Measurements from ENCODE around the gene TMEM141.
"Not testable (repeated sequence)": the region's sequence is repeated elsewhere in the genome, so short reads cannot be mapped to it uniquely, and the experiment has no call there.

The TMEM141 gene

DNA sequence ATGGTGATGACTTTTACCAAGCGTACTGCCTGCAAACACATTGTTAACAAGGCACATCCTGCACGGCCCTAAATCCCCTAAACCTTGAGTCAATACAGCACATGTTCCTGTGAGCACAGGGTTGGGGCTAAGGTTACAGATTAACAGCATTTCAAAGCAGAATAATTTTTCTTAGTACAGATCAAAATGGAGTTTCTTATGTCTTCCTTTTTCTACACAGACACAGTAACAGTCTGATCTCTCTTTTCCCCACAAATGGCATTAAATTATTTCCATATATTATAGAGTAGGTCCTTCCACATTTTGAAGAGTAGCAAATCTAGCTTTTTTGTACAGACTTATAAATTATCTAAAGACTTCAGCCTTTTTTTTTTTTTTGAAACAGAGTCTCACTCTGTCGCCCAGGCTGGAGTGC lies 1.6 kb upstream of the TMEM141 start:
- peaks cover 4% of the 10 kb centered on the region for H3K27me3 Mint-ChIP-seq (ENCODE audit: low read depth)
- no peaks in the 10 kb centered on the region for H3K9me3 Mint-ChIP-seq
- peaks cover 3% of the 10 kb centered on the region for H3K36me3 Mint-ChIP-seq (ENCODE audit: low read depth)
- peaks cover 23% of the 10 kb centered on the region for H3K4me1 Mint-ChIP-seq (ENCODE audit: low read depth)
- H3K4me3 Mint-ChIP-seq = no peak overlapping the region
- H3K27ac Mint-ChIP-seq = no peak overlapping the region
- no peak for DNase-seq (ENCODE audit: low spot score)

DNA sequence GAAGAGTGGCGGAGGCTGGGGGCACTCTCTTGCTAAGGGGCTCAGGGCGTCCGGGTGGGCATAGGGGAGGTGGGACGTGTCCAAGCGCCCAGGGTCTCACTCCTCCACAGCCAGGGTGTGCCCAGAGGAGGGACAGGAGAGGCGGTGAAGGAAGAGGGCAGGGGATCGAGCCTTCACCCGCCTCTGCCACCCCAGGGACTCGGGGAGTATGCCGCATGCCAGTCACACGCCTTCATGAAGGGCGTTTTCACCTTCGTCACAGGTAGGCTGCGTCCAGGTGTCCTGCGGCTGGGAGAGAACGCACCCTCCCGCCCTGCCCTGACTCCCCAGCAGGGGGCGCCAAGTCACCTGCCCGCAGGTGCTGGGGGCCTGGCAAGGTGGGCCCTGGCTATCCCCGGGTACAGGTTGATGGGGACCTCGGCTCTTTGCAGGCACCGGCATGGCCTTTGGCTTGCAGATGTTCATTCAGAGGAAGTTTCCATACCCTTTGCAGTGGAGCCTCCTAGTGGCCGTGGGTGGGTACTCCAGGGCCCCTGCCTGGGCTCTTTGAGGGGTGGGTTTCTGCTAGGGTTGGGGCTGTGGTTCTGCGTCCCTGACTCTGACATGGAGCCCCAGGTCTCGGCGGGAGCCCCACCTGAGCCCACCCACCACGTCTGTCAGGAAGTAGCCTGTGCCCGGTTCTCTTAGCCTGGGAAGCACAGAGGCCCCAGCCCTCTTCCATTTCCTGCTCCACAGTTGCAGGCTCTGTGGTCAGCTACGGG lies 552 bp downstream of the TMEM141 start:
- peak; percentile 51 for DNase-seq (ENCODE audit: low spot score)
- Mint-ChIP-seq H3K36me3 (ENCODE audit: low read depth) (peaks cover 3% of the 10 kb centered on the region), H3K9me3 (no peaks in the 10 kb centered on the region), H3K4me3 (peak overlapping the region; percentile 82), H3K27me3 (ENCODE audit: low read depth) (peaks cover 7% of the 10 kb centered on the region), H3K4me1 (ENCODE audit: low read depth) (peaks cover 28% of the 10 kb centered on the region), H3K27ac (peak overlapping the region; percentile 86)

DNA sequence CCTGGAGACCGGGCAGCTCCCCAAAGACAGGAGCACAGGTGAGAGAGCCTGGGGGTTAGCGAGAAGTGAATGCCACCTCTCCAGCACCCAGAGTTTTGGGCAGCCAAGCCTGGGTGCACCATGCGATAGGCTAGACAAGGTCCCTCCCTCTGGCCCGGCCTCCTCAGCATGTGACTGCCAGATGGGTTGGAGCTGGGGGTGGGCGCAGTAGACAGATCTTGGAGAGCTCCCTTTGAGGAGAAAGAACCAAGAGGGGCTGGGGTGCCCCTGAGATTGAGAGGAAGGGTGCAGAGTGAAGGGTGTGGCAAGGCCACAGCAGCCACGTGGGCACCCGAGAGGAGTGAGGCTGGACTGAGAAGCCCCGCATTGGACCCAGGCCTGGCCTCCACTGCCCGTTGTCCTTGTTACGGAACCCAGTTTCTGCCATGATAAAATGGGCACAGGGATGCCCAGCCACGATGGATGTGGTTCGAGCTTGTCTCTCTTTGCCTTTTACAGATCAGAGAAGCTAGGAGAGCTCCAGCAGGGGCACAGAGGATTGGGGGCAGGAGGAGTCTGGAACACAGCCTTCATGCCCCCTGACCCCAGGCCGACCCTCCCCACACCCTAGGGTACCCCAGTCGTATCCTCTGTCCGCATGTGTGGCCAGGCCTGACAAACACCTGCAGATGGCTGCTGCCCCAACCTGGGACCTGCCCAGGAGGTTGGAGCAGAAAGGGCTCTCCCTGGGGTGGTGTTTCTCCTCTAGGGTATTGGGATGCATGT lies 1.4 kb downstream of the TMEM141 start:
- H3K4me1 Mint-ChIP-seq (ENCODE audit: low read depth) = peaks cover 27% of the 10 kb centered on the region
- H3K27me3 Mint-ChIP-seq (ENCODE audit: low read depth) = peaks cover 15% of the 10 kb centered on the region
- DNase-seq (ENCODE audit: low spot score) = no peak
- peaks cover 3% of the 10 kb centered on the region for H3K36me3 Mint-ChIP-seq (ENCODE audit: low read depth)
- H3K27ac Mint-ChIP-seq = peak overlapping the region; percentile 86
- no peaks in the 10 kb centered on the region for H3K9me3 Mint-ChIP-seq
- H3K4me3 Mint-ChIP-seq = peak overlapping the region; percentile 82

DNA sequence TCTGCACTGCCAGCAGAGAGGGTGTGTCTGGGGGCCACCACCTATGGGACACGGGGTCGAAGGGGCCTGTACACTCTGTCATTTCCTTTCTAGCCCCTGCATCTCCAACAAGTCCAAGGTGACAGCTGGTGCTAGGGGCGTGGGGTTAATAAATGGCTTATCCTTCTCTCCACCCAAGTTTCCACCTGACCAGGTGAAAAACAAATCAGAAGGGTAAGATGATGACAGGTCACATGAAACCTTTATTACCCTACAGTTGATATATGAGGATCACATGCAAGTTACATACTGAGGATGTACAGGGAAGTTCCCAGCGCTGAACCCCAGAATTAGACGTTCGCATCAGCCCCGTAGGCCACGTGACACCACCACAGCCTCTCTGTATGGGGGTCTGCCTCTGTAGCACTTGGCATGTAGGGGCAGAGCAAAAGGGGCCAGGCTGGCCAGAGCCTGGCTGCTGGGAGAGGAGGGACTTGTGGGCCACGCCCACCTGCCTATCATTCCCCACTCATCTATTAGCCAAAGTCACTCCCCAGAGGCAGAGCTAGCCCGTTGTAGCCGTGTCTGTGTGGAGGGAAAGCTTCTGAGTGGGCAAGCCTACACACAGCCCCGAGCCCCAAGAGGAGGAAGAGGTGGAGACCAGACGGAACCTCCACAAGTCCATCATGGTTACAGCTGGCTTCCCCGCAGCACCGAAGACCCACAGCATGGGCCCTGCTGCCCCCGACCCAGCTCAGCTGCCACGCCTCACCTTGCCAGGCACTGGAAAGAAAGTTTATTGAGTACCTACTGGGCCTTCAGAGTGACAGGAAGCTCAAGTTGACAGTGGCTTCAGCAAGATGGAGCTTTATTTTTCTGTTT lies 2.2 kb downstream of the TMEM141 start:
- DNase-seq (ENCODE audit: low spot score) = no peak

DNA sequence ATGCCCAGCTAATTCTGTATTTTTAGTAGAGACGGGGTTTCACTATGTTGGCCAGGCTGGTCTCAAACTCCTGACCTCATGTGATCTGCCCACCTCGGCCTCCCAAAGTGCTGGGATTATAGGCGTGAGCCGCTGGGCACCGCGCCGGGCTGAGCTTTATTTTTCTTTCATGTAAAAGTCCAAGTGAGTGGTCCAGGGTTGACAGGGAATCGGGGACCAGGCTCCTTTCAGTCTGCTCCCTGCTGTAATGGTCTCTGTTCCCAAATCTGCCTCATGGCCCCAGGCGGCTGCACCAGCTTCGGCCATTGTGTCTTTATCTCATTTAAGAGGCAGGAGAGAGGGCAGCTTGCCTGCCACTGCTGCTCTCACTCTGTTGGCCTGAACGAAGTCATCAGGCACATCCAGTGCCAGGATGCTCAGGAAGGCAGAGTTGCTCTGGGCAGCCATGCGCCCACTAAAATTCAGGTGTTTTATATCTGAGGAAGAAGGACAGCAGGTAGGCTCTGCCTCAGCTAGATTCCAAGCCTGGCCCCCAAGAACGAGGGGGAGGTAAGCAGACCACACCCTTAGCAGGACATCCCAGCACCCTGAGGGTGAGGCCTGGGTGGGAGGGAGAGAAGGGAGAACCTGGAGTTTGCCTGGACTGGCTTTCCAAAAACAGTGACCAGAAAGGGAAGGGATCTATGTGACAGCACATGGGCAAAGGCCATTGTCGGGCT lies 3.3 kb downstream of the TMEM141 start:
- peaks cover 20% of the 10 kb centered on the region for H3K27me3 Mint-ChIP-seq (ENCODE audit: low read depth)
- H3K27ac Mint-ChIP-seq = no peak overlapping the region
- no peak overlapping the region for H3K4me3 Mint-ChIP-seq
- peaks cover 3% of the 10 kb centered on the region for H3K36me3 Mint-ChIP-seq (ENCODE audit: low read depth)
- H3K4me1 Mint-ChIP-seq (ENCODE audit: low read depth) = peaks cover 14% of the 10 kb centered on the region
- H3K9me3 Mint-ChIP-seq = no peaks in the 10 kb centered on the region
- no peak for DNase-seq (ENCODE audit: low spot score)

More for the DNA sequence above, 2.2 kb downstream of the TMEM141 start:
- H3K27ac Mint-ChIP-seq = no peak overlapping the region
- H3K4me1 Mint-ChIP-seq (ENCODE audit: low read depth) = peaks cover 20% of the 10 kb centered on the region
- H3K4me3 Mint-ChIP-seq = no peak overlapping the region
- H3K27me3 Mint-ChIP-seq (ENCODE audit: low read depth) = peaks cover 18% of the 10 kb centered on the region
- H3K36me3 Mint-ChIP-seq (ENCODE audit: low read depth) = peaks cover 3% of the 10 kb centered on the region
- H3K9me3 Mint-ChIP-seq = no peaks in the 10 kb centered on the region

DNA sequence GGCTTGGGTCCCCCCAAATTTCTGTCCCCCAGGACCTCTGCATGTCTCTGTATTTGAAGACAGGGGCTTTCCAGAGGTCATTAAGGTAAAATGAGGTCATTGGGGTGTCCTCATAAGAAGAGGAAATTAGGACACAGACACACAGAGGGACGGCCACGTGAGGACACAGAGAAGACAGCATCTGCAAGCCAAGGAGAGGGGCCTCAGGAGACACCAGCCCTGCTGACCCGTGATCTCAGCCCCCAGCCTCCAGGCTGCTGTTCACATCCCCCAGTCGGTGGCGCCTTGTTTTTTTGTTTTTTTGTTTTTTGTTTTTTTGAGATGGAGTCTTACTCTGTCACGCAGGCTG lies 3.8 kb downstream of the TMEM141 start:
- no peak overlapping the region for H3K27ac Mint-ChIP-seq
- no peak for DNase-seq (ENCODE audit: low spot score)

DNA sequence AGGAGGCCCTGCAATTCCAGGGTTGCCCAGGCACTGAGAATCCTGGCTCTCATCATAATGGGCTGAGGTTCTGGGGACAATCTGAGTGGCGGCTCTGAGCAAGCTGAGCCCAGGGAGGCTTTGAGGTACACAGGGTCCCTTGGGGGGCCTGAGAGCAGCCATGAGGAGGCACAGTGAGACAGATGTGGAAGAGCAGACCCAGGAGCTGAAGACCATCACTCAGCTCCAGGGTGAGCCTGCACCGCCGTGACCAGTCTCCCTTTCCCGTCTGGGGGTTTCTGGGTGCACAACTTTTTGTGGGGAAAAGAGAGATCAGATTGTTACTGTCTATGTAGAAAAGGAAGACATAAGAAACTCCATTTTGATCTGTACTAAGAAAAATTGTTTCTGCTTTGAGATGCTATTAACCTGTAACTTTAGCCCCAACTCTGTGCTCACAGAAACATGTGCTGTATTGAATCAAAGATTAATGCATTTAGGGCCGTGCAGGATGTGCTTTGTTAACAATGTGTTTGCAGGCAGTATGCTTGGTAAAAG lies 5.2 kb downstream of the TMEM141 start, which contains the start of gene CCDC183:
Gene CCDC183 (plus strand): TSS at position 101 of the 537 bp plus-strand sequence. CDS start 60 bp downstream, at position 161.
- H3K4me3 Mint-ChIP-seq = no peak within 1 kb of the TSS
- H3K9me3 Mint-ChIP-seq = no peaks in the 10 kb centered on the region
- peaks cover 28% of the 10 kb centered on the region for H3K27me3 Mint-ChIP-seq (ENCODE audit: low read depth)
- H3K27ac Mint-ChIP-seq = no peak within 1 kb of the TSS
- DNase-seq (ENCODE audit: low spot score) = no peak
- H3K36me3 Mint-ChIP-seq (ENCODE audit: low read depth) = peaks cover 3% of the 10 kb centered on the region
- H3K4me1 Mint-ChIP-seq (ENCODE audit: low read depth) = peaks cover 20% of the 10 kb centered on the region

More for the DNA sequence above, 3.8 kb downstream of the TMEM141 start:
- Mint-ChIP-seq H3K27me3 (ENCODE audit: low read depth) (peaks cover 20% of the 10 kb centered on the region), H3K9me3 (no peaks in the 10 kb centered on the region), H3K4me1 (ENCODE audit: low read depth) (peaks cover 14% of the 10 kb centered on the region), H3K36me3 (ENCODE audit: low read depth) (peaks cover 3% of the 10 kb centered on the region), H3K4me3 (no peak overlapping the region)

DNA sequence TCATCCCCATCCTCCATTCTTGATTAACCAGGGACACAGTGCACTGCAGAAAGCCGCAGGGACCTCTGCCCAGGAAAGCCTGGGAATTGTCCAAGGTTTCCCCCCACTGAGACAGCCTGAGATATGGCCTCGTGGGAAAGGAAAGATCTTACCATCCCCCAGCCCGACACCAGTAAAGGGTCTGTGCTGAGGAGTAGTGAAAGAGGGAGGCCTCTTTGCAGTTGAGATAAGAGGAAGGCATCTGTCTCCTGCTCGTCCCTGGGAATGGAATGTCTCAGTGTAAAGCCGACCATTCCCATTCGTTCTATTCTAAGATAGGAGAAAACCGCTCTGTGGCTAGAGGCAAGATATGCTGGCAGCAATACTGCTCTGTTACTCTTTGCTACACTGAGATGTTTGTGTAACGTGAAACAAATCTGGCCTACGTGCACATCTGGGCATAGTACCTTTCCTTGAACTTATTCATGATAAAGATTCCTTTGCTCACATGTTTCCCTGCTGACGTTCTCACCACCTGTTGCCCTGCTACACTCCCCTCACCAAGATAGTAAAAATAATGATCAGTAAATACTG lies 5.7 kb downstream of the TMEM141 start:
- H3K9me3 Mint-ChIP-seq; H3K36me3 Mint-ChIP-seq (ENCODE audit: low read depth); DNase-seq (ENCODE audit: low spot score); H3K27ac Mint-ChIP-seq; H3K4me3 Mint-ChIP-seq: not testable (repeated sequence)
- H3K27me3 Mint-ChIP-seq (ENCODE audit: low read depth) = peaks cover 30% of the 10 kb centered on the region
- H3K4me1 Mint-ChIP-seq (ENCODE audit: low read depth) = peaks cover 22% of the 10 kb centered on the region

DNA sequence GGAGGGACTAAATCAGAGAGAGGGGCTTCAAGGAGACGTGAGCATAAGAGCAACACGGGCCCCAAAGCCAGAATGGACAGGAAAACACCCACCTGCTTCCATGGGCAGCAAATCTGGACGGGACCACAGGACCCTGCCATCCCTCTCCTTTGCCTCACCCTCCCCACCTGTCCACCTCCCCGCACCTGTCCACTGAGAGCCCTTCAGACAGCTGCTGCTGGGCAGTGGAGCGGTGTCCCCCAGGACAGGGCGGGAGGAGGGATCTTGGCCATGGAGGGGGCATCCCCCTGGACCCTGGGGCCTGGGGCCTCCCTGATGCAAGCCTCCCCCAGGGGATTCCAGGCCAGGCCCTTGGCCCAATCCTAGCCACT lies 7.5 kb downstream of the TMEM141 start:
- Mint-ChIP-seq H3K4me1 (ENCODE audit: low read depth) (peaks cover 16% of the 10 kb centered on the region), H3K27me3 (ENCODE audit: low read depth) (peaks cover 30% of the 10 kb centered on the region), H3K4me3 (no peak overlapping the region), H3K9me3 (no peaks in the 10 kb centered on the region), H3K36me3 (ENCODE audit: low read depth) (no peaks in the 10 kb centered on the region), H3K27ac (no peak overlapping the region)
- DNase-seq (ENCODE audit: low spot score) = no peak

DNA sequence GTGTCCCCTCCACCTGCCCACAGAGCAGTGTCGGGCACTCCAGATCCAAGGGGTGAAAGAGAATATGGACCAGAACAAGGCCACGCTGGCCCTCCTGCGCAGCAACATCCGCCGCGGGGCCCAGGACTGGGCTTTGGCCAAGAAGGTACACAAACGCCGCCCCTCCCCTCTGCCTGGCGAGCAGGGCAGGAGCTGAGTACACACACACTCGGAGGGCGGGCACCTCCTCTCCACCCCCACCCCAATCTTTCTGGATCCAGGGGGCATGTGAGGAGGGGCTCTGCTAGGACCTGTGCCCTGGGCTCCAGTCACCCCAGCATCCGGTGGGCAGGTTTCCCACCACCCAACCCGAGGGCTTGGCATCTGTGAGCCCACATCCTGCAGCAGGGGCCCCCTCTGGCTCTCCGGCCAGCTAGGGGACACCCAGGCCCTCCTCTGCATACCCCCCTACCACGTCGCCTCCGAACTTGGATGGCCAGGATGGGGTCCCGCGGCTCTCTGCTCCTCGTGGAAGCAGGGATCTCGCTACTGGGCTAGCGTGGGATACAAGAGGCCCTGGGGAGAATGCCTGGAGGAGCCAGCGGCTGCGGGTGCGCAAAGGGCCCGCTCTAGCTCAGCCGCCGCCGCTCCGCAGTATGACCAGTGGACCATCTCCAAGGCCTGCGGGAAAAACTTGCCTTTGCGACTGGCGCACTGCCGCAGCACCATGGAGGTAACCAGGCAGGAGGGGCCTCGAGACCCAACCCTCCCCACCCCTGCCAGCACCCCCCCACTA lies 8.1 kb downstream of the TMEM141 start:
- H3K36me3 Mint-ChIP-seq (ENCODE audit: low read depth) = peaks cover 3% of the 10 kb centered on the region
- H3K4me3 Mint-ChIP-seq = peak overlapping the region; percentile 55
- no peak overlapping the region for H3K27ac Mint-ChIP-seq
- no peak for DNase-seq (ENCODE audit: low spot score)
- peaks cover 16% of the 10 kb centered on the region for H3K4me1 Mint-ChIP-seq (ENCODE audit: low read depth)
- peaks cover 30% of the 10 kb centered on the region for H3K27me3 Mint-ChIP-seq (ENCODE audit: low read depth)
- no peaks in the 10 kb centered on the region for H3K9me3 Mint-ChIP-seq

DNA sequence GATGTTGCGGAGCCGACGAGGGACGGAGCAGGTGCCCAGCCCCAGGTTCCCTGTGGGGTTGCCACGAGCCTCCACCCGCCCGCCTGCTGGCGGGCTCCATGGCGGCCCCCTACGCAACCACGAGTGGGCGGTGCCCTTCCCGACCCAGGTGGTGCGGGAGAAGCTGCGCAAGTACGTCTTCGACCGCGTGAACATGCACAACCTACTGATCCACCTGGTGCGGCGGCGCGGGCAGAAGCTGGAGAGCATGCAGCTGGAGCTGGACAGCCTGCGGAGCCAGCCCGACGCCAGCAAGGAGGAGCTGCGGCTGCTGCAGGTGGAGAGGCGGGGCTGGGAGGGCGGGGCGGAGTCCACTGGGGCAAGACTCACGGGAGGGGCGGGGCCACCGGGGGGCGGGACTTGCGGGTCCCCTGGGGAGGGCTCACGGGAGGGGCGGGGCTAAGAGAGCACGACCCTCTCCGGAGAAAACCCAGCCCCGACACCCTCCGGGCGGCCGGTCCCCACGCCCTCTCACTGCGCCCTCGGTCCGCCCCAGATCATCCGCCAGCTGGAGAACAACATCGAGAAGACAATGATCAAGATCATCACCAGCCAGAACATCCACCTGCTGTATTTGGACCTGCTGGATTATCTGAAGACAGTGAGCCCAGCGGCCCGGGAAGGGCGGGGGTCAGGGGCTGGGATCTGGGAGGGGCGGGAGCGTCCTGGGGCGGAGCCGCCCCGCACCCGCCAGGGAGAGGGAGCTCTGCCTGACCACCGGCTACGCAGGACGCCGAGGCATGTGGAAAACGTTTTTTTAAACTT lies 8.9 kb downstream of the TMEM141 start:
- Mint-ChIP-seq H3K27me3 (ENCODE audit: low read depth) (peaks cover 30% of the 10 kb centered on the region), H3K36me3 (ENCODE audit: low read depth) (peaks cover 3% of the 10 kb centered on the region), H3K27ac (peak overlapping the region; percentile 47), H3K4me3 (peak overlapping the region; percentile 82), H3K4me1 (ENCODE audit: low read depth) (peaks cover 16% of the 10 kb centered on the region), H3K9me3 (no peaks in the 10 kb centered on the region)
- peak; percentile 54 for DNase-seq (ENCODE audit: low spot score)

DNA sequence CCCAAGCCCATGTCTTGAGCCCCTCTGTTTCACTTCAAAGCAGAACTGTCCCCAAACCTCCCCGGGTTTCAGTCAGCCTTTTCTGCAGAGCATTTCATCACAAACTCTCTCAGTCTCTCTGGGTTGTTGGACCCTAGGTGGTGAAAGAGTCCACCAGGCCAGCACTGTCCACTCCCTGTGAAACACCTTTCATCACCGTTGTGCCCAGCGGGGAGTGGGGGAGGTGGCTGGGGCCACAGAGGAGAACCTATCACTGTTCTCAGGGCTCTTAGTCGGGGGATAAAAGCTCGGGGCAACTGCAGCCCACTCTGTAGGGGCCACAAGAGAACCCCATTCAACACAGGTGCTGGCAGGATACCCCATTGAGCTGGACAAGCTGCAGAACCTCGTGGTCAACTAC lies 11.2 kb downstream of the TMEM141 start:
- Mint-ChIP-seq H3K4me3 (peak overlapping the region; percentile 18), H3K27me3 (ENCODE audit: low read depth) (peaks cover 17% of the 10 kb centered on the region), H3K36me3 (ENCODE audit: low read depth) (peaks cover 3% of the 10 kb centered on the region), H3K4me1 (ENCODE audit: low read depth) (peaks cover 14% of the 10 kb centered on the region), H3K27ac (no peak overlapping the region), H3K9me3 (no peaks in the 10 kb centered on the region)
- DNase-seq (ENCODE audit: low spot score) = no peak
